Duodenal mucosa (tissue), 2 donors: ENCODE data around the gene STRIP2.
"Not testable (repeated sequence)": the region's sequence is repeated elsewhere in the genome, so short reads cannot be mapped to it uniquely, and the experiment has no call there.

Source experiments
- H3K27ac ChIP-seq: one replicate; pipeline ENCODE4 v1.7.0; 2013; ENCODE audit warnings: low read depth, low read length
- H3K27me3 ChIP-seq, 2 donors: one replicate each; pipeline ENCODE4 v1.7.0; 2013; ENCODE audit warnings: low read length in 2 of 2, control low read depth in 1 of 2; ENCODE audit not compliant: insufficient read depth in 2 of 2, control insufficient read depth in 1 of 2
- H3K36me3 ChIP-seq, 2 donors: one replicate each; pipeline ENCODE4 v1.7.0; 2013; ENCODE audit warnings: low read length in 2 of 2, control low read depth in 1 of 2; ENCODE audit not compliant: insufficient read depth in 2 of 2, control insufficient read depth in 1 of 2
- H3K4me1 ChIP-seq, 2 donors: one replicate each; pipeline ENCODE4 v1.7.0; 2013; ENCODE audit warnings: low read length in 2 of 2, control low read depth in 1 of 2; ENCODE audit not compliant: insufficient read depth in 2 of 2, control insufficient read depth in 1 of 2
- H3K4me3 ChIP-seq, 2 donors: one replicate each; pipeline ENCODE4 v1.7.0; 2013; ENCODE audit warnings: low read length in 2 of 2, low read depth in 1 of 2
- H3K9ac ChIP-seq, 2 donors: one replicate each; pipeline ENCODE4 v1.7.0; 2013; ENCODE audit warnings: low read length in 2 of 2, low read depth in 1 of 2
- H3K9me3 ChIP-seq, 2 donors: one replicate each; pipeline ENCODE4 v1.7.0; 2013; ENCODE audit warnings: low read length in 2 of 2, control low read depth in 1 of 2; ENCODE audit not compliant: control insufficient read depth in 1 of 2

The STRIP2 gene

DNA sequence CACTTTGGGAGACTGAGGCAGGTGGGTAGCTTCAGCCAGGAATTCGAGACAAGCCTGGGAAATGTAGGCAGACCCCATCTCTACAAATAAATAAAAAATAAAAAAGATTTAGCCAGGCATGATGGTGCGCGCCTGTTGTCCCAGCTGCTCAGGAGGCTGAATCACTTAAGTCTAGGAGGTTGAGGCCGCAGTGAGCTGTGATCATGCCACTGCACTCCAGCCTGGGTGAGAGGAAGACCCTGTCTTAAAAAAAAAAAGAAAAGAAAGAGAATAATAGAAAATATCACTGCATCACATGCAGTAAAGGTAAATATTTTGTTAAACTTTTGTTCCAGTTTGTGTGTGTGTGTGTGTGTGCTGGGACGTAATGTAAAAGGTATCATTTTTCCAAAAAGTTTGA, 3.0 kb downstream of the STRIP2 start:
- no peak overlapping the region for H3K4me3 ChIP-seq
- peaks cover 8 to 19% of the 10 kb centered on the region in 2 donors for H3K27me3 ChIP-seq
- H3K4me1 ChIP-seq: peaks cover 10 to 15% of the 10 kb centered on the region in 2 donors
- no peaks in the 10 kb centered on the region for H3K36me3 ChIP-seq
- no peak overlapping the region for H3K9ac ChIP-seq
- H3K27ac ChIP-seq: no peak overlapping the region
- no peaks in the 10 kb centered on the region for H3K9me3 ChIP-seq

- Histone ChIP-seq H3K27ac (no peak overlapping the region), H3K36me3 (no peaks in the 10 kb centered on the region), H3K27me3 (peaks cover 5 to 14% of the 10 kb centered on the region in 2 donors), H3K9me3 (no peaks in the 10 kb centered on the region), H3K4me1 (peaks cover 10 to 13% of the 10 kb centered on the region in 2 donors), H3K9ac (no peak overlapping the region), H3K4me3 (no peak overlapping the region)
Measured at GRCh38 chr7:129438281-129438838, 4.1 kb downstream of the STRIP2 start.

GRCh38 chr7:129438839-129439651, 4.8 kb downstream of the STRIP2 start:
- no peak overlapping the region for H3K9ac ChIP-seq
- peaks cover 6 to 8% of the 10 kb centered on the region in 2 donors for H3K4me1 ChIP-seq
- H3K9me3 ChIP-seq: no peaks in the 10 kb centered on the region
- no peak overlapping the region for H3K27ac ChIP-seq
- H3K4me3 ChIP-seq: no peak overlapping the region
- peaks cover 5 to 13% of the 10 kb centered on the region in 2 donors for H3K27me3 ChIP-seq
- H3K36me3 ChIP-seq: no peaks in the 10 kb centered on the region

DNA sequence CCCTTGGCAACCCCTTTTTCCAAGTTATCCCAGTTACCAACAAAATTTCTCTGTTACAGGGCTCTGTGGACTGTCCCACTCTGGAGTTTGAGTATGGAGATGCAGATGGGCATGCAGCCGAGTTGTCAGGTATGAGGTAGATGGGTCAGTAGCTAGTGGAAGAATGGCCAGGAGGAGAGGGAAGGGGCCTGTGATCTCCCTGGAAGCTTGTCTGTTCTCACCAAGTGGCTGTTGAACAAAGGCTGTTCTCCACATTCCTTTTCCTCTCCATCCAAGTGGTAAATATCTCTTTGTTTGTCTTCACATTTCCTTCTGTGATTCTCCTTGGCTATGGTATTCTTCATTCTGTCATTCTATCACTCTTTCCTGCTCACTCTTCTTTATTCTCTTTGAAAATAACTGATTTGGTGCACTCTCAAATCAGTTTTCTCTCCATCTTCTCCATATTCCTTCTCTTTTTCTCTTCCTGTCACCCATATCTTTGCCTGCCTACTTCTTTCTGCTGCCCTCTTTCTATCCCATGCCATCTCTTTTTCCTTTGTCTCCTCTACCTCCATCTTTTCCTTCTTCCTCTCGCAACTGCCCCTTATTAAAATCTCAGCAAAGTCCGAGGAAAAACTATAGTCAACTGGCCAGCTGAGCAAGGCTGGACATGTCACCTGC, 5.9 kb downstream of the STRIP2 start:
- no peaks in the 10 kb centered on the region for H3K9me3 ChIP-seq
- H3K36me3 ChIP-seq: no peaks in the 10 kb centered on the region
- peaks cover 3 to 9% of the 10 kb centered on the region in 2 donors for H3K27me3 ChIP-seq
- H3K27ac ChIP-seq: no peak overlapping the region
- peaks cover 1 to 2% of the 10 kb centered on the region in 2 donors for H3K4me1 ChIP-seq
- no peak overlapping the region for H3K4me3 ChIP-seq
- H3K9ac ChIP-seq: no peak overlapping the region

- Histone ChIP-seq H3K9ac (no peak overlapping the region), H3K9me3 (no peaks in the 10 kb centered on the region), H3K4me3 (no peak overlapping the region), H3K36me3 (no peaks in the 10 kb centered on the region), H3K27ac (no peak overlapping the region), H3K27me3 (no peaks in the 10 kb centered on the region), H3K4me1 (no peaks in the 10 kb centered on the region)
Measured at GRCh38 chr7:129443612-129444011, 9.4 kb downstream of the STRIP2 start.

- not testable (repeated sequence) for H3K36me3 ChIP-seq, H3K9ac ChIP-seq, H3K9me3 ChIP-seq, H3K27ac ChIP-seq, H3K4me1 ChIP-seq, H3K27me3 ChIP-seq, H3K4me3 ChIP-seq
Measured at GRCh38 chr7:129444776-129445175, 10.5 kb downstream of the STRIP2 start.

DNA sequence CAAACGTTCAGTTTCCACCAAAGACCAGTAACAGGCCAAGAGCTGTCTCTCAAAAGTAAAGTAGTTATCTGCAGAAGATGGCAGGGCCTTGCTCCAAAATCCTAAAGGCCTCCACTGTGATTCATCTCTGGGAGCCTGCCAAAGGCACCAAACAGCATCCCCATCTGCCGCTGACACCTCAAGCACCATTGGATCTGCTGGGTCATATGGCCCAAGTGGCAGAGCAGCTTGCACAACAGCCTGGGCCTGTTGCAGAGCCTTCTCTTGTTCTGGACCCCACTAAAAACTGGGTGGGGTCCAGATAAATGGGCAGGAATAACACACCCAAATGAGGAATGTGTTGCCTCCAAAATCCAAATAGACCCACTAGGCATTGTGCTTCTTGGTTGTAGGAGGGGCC, 12.7 kb downstream of the STRIP2 start:
- not testable (repeated sequence) for H3K27me3 ChIP-seq, H3K4me1 ChIP-seq, H3K9ac ChIP-seq, H3K4me3 ChIP-seq, H3K27ac ChIP-seq, H3K36me3 ChIP-seq, H3K9me3 ChIP-seq

DNA sequence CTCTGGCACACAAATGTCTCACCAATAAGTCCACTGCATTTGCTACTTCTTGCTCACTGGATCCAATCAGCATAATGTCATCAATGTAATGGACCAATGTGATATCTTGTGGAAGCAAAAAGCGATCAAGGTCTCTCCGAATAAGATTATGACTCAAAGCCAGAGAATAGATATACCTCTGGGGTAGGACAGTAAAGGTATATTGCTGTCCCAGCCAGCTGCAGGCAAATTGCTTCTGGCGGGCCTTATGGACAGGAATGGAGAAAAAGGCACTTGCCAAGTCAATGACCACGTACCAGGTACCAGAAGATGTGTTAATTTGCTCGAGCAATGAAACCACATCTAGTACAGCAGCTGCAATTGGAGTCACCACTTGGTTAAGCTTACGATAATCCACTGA, 13.2 kb downstream of the STRIP2 start:
- H3K9me3 ChIP-seq, H3K9ac ChIP-seq, H3K27ac ChIP-seq, H3K4me3 ChIP-seq, H3K27me3 ChIP-seq, H3K4me1 ChIP-seq, H3K36me3 ChIP-seq: not testable (repeated sequence)

DNA sequence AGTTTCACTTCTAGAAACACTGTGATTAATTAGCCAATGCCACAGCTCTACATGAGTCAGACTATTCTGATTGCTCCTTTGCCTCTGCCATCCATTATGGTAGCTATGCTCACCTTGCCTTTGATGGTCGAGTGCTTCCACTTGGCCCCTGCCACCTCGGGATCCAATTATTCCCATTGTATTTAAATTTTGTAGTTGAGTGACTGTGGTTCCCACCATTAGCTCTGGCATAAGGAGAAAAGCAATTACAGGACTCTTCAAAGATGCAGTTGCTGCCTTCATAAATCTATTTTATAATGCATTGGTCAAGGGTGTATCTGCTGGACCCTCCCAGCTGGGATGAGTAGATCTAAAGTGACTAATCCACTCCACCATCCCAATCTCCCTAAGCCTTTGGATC, 14.4 kb downstream of the STRIP2 start:
- H3K36me3 ChIP-seq, H3K9me3 ChIP-seq, H3K27ac ChIP-seq, H3K4me1 ChIP-seq, H3K4me3 ChIP-seq, H3K27me3 ChIP-seq, H3K9ac ChIP-seq: not testable (repeated sequence)

- Histone ChIP-seq H3K27ac (no peak overlapping the region), H3K9ac (no peak overlapping the region), H3K36me3 (no peaks in the 10 kb centered on the region), H3K27me3 (no peaks in the 10 kb centered on the region), H3K4me3 (no peak overlapping the region), H3K4me1 (no peaks in the 10 kb centered on the region), H3K9me3 (no peaks in the 10 kb centered on the region)
Measured at GRCh38 chr7:129450295-129450694, 16.1 kb downstream of the STRIP2 start.
